ENCODE data around the gene SSNA1.

Gene SSNA1, protein sequence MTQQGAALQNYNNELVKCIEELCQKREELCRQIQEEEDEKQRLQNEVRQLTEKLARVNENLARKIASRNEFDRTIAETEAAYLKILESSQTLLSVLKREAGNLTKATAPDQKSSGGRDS

DNA sequence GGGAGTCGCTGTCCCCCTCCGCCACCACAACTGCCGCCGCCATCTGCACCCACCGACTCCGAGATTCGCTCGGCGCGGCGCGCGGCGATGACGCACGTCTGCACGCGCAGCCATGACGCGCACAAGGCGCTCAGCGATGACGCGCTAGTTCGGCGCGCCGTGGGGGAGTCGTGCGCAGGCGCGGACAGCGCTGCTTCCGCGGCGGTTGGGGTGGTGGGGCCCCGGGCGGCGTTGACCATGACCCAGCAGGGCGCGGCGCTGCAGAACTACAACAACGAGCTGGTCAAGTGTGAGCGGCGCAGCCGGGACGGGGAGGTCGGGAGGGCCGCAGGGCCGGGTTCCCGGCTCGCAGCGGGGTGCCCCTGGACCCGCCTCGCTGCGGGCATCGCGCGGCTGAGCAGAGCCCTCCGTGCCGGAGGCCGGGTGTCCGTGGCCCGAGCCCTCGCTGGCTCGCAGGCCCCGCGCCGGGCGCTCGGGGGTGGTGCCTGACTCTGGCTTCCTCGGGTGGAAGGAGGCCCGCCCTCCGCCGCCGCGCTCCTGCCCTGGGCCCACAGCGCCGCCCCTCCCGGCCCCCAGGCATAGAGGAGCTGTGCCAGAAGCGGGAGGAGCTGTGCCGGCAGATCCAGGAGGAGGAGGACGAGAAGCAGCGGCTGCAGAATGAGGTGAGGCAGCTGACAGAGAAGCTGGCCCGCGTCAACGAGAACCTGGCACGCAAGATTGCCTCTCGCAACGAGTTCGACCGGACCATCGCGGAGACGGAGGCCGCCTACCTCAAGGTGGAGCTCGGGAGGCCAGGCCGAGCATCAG lies at the start of gene SSNA1, which contains the start of gene ANAPC2:
TSS of gene SSNA1 (plus strand) at position 187 of the 807 bp plus-strand sequence. CDS start at position 238, 51 bp downstream.
TSS of gene ANAPC2 (minus strand) at position 71 of the 807 bp plus-strand sequence. CDS start at position 43, 28 bp downstream.
- peak; percentile 94 for DNase-seq

DNA sequence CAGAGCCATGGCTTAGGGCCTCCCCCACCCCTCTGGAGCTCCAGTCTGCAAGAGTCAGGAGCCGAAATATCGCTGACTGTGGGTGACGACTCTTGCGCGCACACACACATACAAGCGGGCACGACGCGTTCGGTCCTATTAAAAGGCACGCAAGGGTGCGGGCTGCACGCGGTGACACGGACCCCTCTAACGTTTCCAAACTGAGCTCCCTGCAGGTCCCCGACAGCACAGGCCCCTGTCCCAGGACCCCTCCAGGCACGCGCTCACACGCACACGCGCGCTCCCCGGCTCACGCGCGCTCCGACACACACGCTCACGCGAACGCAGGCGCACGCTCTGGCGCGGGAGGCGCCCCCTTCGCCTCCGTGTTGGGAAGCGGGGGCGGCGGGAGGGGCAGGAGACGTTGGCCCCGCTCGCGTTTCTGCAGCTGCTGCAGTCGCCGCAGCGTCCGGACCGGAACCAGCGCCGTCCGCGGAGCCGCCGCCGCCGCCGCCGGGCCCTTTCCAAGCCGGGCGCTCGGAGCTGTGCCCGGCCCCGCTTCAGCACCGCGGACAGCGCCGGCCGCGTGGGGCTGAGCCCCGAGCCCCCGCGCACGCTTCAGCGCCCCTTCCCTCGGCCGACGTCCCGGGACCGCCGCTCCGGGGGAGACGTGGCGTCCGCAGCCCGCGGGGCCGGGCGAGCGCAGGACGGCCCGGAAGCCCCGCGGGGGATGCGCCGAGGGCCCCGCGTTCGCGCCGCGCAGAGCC lies 49.6 kb upstream of the SSNA1 start, which contains the start of gene GRIN1:
TSS of gene GRIN1 (plus strand) at position 433 of the 746 bp plus-strand sequence. CDS start 333 bp downstream, outside the sequence.
- DNase-seq = peak; percentile 39

DNA sequence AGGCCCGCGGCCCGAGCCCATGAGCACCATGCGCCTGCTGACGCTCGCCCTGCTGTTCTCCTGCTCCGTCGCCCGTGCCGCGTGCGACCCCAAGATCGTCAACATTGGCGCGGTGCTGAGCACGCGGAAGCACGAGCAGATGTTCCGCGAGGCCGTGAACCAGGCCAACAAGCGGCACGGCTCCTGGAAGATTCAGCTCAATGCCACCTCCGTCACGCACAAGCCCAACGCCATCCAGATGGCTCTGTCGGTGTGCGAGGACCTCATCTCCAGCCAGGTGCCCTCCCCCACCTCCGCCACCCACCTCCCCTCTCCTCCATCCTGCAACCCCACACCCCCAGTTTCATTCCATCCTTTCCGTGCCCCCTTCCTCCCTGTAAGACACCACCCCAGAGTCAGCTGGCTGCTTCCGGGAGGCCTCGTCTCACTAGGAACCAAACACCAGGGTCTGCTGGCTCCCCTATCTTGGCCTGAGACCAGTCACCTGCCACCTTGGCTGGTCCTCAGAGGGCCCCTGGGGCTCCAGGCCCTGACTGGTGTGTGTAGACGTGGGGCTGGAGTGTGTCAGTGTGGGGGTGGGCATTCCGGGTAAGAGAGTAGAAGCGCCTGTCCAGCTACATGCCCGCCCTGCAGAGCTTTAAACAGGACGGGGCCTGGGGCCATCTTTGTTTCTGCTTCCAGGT lies 48.9 kb upstream of the SSNA1 start:
- no peak for DNase-seq

DNA sequence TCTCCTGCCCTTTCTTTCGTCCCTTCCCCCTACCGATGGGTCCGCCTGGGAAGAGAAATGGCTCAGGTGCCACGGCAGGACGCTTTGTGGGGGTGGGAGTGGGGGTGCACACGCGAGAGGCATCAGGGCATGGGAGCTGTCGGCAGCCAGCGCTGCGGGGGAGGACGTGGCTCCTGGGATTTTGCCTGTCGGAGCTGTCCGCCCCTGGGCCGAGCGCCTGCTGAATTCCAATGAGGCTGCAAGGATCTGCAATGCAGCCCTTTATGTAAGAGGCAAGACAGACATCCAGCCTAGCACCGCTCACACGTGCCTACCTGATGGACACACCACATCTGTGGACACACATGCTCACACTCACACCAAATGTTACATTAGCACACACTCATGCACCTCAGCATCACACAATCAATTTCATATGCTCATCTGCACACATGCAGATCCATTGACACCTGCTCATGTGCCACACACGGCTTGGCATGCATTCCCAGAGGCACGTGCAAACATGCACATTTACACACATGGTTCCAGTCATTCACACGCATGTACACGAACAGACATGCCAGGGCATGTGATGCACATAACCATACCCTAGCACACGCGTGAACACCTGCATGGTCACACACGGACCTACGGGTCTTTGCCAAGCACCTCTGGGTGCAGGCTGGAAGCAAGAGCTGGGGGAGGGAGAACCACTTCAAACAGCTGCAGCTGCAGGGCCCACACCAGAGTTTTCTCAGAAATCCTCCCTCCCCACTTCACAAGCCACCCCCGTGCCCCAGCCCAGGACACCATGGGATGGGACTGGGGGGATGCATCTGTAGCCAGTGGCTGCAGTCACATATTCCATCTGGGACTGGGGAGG lies 48.1 kb upstream of the SSNA1 start:
- DNase-seq = no peak

DNA sequence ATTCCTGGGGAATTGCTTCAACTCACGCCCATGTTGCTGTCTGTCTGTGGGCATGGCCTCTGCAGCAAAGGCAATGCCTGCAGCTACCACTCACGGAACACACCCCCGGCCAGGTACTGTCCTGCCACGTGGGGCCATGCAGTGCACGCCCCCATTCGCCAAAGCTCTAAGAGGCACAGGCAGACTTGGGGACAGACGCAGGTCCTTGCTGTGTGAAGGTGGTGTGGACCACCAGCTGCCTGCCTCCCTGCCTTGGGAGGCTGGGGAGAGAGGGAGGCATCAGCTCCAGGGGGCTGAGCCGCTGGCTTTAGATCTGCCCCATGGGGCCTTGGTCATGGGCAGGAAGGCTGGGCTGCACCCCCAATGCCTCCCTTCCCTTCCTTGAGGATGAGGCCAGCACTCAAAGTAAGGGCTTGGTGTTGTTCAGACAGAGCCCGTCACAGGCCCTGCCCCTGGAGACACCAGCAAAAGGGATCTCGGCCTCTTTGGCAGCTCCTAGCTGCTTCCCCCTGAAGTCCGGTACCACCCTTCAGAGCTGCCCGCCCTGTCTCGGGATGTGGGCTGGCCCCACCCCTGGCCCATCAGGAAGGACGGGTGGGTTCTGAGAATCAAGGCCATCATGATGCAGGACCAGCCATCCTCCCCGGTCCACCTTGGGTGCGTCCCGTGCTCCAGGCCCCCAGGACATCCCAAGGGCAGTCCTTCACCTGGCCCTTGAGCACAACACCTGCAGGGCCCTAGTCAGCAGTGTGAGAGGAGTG lies 47.2 kb upstream of the SSNA1 start:
- no peak for DNase-seq

DNA sequence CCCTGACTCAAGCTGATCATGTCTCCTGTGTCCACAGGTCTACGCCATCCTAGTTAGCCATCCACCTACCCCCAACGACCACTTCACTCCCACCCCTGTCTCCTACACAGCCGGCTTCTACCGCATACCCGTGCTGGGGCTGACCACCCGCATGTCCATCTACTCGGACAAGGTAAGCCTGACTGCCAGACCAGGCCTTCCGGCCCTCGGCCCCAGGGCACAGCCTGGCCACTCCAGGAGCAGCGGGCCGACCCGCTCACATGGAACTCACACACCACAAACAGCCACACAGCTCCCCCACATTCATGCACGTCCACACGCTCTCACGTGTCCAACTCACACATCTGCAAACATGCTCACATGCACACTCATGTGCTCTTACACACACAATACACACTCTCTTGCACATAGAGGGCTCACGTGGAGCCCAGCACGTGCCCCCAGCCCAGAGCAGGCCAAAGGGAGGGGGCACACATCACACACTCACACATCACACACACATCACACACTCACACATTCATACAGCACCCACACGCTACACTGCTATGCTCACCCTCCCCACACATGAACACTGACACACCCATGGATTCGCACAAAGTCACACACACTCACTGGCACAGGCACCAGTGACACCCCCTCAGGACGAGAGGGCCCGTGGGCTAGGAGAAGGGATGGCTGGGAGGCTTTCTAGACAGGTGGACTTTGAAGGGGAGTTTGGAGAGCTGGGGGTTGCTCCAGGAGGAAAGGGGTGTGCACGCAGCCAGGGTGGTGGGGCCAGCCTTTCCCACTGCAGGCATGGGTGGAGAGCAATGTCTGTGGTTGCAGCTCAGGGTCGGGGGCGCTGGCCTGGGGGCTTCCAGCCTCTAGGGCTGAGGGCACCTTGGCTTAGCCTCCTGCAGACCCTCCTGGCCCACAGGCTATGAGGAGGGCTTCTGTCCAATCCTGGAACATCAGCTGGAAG lies 46.2 kb upstream of the SSNA1 start:
- no peak for DNase-seq

DNA sequence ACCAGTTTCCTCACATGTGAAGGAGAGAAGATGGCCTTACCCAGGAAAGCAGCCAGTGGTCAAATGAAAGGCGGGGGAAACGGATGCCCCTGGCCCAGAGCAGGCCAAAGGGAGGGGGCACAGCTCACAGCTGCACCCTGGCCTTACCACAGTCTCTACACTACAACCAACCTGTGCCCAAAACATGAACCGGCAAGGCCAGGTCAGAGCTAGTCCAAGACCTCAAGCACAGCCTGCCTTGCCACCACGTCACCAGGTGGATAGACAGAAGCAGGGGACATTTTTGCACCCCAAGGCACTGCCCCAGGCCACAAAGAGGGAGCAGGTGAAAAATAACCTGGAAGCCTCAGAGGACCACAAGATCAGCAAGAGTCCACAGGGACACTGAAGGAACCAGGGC lies 45.0 kb upstream of the SSNA1 start:
- no peak for DNase-seq

DNA sequence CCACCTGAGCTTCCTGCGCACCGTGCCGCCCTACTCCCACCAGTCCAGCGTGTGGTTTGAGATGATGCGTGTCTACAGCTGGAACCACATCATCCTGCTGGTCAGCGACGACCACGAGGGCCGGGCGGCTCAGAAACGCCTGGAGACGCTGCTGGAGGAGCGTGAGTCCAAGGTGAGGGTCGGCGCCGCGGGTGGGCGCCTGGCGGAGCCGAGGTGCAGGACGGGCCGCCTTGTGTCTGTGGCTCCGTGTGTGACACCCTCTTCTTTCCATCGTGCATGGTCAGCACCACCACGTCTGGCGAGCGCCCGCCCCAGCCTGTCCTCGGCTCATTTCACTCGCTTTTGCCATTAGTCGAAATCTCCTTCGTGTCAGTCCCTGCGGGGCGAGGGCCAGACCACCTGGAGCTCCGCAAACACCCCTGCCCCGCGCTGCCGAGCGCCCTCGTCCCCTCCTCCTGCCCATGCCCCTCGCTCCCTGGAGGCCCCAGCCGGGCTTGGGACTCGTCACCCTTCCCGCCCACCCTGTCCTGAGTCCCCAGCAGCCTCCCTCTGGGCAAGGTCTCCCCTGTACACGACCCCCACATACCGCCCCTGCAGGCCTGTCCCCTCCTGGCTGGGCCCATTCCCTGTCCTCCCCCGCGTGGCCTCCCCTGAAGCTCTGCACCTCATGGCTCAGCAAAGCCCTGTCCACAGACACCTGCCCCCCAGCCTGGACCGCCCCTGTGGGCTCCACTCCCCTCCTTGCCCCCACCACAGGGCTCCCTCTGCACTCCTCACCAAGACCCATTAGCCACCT lies 42.5 kb upstream of the SSNA1 start:
- no peak for DNase-seq

DNA sequence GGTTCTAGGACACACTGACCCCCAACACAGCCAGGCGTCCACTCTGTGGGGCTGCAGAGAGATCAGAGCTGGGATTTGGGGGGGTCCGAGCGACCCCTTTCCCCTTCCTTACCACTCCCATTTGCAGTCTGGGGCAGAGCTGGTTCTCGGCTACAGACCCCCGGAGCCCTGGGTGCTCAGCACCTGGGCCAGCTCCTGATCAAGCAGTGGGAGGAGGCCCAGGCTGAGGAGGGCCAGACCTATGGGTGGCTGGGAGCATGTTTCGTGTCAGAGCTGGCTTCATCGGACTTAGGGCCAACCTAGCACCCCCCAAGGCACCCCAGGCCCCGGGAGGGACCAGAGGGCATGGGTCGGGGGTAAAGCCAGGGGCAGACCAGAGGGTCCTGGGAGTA lies 42.0 kb upstream of the SSNA1 start:
- no peak for DNase-seq

DNA sequence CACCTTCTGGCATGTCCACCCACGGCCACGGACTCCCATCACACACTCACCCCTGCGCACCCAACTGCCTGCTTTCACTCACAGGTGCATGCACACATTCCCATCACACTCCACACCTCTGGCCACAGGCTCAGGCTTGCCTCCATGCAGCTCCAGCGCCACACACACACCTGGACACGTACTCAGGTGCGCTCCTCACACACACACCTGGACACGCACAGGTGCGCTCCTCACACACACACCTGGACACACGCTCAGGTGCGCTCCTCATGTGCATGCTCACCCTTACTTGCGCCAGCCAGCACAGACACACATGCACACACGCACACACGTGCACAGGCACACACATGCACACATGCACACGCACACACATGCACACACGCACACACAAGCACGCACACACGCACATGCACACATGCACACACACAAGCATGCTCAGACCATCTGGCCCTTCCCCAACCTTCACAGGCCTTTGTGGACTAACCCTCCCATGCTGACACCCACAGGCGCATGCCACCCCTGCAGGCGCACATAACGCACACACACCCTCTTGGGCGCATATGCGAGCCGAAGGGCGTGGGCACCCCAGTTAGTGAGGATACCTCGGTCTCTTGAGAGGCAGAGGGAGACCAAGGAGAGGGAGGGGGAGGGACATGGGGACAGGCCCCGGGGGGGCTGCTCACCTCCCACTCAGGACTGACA lies 41.2 kb upstream of the SSNA1 start:
- no peak for DNase-seq

DNA sequence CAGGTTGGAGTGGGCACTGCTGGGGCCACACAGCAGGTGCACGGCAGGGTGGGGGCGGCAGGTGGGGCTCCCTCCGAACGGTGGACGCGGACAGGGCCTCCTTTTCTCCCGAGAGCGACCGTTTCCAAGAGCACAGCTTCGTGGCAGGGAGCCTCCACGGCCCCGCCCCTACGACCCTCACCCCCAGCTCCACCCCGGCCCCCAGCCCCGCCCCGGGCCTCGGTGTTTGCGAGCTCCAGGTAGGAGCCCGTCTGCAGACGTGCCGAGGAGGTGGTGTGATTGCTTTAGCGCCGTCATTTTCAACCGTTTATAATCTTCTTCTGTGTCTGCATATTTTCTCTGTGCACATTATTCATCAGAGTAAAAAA lies 40.7 kb upstream of the SSNA1 start:
- DNase-seq = no peak

DNA sequence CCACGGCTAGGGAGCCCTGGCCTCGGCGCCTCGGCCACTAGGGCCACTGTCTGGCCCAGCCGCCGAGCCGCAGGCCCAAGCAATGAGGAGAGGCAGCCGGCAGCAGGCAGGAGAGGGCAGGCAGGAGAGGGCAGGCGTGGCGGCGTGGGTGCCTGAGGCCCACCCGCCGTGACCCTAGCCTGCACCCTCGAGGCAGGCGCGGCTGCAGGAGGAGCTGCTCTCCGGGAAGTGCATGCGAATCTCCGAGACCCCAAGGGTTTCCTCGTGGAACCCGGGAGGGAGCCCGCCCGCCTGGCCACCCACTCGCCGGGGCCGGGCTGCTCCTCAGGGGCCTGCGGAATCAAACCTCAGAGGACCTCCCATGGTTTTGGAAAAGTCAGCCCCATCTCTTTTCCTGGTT lies 40.2 kb upstream of the SSNA1 start:
- DNase-seq = no peak

DNA sequence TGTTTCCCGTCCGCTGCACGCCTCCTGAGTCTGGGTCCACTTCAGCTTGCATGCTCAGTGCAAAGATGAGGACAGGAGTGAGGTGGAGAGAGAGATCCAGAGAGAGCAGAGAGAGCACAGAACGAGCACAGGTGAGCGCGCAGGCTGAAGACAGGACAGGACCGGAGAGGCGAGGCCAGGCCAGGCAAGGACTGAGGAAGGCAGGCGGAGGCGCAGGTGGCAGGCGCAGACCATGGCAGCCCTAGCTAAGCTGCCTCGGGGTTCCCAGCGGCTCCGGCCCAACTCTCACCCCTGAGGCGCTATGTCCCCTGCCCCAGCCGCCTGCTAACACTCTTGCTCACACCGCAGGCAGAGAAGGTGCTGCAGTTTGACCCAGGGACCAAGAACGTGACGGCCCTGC lies 39.8 kb upstream of the SSNA1 start:
- DNase-seq = no peak

DNA sequence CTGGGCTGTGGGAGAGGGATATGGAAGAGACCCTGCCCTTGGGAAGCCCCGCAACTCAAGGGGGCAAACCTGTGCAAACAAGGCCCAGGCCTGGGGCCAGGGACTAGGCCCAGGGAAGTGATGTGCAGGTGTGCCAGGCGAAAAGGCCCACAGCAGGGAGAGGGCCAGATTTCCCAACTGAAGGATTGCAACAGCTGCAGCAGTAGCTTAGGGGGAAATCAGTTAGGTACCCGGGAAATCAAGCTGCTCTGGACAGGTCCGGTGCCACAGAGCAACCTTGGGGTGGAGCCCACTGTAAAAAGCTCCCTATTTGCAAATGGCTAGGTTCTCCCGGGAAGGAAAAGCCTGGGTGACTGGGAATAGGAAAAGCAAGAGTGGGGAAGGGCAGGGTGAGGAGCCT lies 39.1 kb upstream of the SSNA1 start:
- DNase-seq = no peak

DNA sequence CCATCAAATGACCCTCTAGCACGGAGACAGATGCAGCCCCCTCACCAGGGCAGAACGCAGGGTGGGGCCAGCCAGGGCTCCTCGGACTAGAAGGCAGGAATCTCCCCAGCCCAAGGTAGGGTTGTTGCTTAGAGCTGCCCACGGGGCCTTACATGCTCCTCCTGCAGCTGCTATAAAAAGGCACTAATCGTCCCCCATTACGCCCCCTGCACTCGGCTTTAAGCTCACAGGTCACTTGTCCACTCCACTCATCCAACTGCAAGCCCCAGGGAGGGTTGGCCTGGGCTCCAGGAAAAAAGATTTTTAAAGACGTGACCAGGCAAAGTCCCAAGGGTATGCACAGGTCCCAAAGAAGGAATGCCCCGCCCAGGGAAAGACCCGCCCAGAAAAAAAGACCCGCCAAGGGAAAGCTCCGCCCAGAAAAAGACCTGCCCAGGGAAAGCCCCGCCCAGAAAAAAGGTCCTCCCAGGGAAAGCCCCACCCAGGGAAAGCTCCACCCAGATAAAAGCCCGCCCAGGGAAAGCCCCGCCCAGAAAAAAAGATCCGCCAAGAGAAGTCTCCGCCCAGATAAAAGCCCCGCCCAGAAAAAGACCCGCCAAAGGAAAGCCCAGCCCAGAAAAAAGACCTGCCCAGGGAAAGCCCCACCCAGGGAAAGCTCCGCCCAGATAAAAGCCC lies 38.4 kb upstream of the SSNA1 start:
- peak; percentile 57 for DNase-seq

DNA sequence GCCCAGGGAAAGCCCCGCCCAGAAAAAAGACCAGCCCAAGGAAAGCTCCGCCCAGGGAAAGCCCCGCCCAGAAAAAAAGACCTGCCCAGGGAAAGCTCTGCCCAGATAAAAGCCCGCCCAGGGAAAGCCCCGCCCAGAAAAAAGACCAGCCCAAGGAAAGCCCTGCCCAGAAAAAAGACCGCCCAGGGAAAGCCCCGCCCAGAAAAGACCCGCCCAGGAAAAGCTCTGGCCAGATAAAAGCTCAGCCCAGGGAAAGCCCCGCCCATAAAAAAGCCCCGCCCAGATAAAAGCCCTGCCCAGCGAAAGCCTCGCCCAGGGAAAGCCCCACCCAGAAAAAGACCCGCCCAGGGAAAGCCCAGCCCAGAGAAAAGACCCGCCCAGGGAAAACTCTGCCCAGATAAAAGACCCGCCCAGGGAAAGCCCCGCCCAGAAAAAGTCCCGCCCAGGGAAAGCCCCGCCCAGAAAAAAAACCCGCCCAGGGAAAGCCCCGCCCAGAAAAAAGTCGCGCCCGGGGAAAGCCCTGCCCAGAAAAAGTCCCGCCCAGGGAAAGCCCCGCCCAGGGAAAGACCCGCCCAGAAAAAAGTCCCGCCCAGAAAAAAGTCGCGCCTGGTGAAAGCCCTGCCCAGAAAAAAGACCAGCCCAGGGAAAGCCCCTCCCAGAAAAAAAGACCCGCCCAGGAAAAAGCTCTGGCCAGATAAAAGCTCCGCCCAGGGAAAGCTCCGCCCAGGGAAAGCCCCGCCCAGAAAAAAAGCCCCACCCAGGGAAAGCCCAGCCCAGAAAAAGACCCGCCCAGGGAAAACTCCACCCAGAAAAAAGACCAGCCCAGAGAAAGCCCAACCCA lies 37.6 kb upstream of the SSNA1 start:
- peak; percentile 71 for DNase-seq

DNA sequence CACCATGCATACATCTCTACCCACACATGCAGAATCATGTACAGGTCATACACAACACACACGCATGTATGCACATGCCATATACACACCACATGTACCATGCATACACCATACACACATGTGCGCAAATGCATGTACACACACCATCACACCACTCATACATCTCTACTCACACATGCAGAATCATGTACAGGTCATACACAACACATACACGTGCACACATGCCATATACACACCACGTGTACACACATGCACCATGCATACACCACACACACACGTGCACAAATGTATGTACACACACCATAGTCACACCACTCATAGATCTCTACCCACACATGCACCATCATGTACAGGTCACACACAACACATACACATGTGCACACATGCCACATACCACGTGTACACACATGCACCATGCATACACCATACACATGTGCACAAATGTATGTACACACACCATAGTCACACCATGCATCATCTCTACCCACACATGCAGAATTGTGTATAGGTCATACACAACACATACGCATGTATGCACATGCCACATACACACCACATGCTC lies 35.6 kb upstream of the SSNA1 start:
- no peak for DNase-seq

Data from stimulated activated CD4-positive, alpha-beta T cell treated with anti-CD3 and anti-CD28 coated beads, Interleukin-15, amount 100 ng/mL, for 24 hours (primary cell).